Common myeloid progenitor, CD34-positive (primary cell): ENCODE data around the gene MAP3K12. TPM values are rescaled to one million over a fixed set of nuclear protein-coding genes. Genes with fewer than 3 reads are reported as not detected.
A peak's percentile ranks its signal among the peaks of the same experiment; 100 is the strongest.
"Not testable (repeated sequence)": the region's sequence is repeated elsewhere in the genome, so short reads cannot be mapped to it uniquely, and the experiment has no call there.

ENCODE experiments used
- CTCF ChIA-PET: fragments of 350-600 bp; sonication (Branson Sonifier 250); formaldehyde crosslinking; loops from one replicate; lab custom pipeline; 2021; ENCODE audit warnings: antibody characterized with exemption; lab: Charles Lee
- POLR2A ChIA-PET: fragments of 350-600 bp; sonication (Branson Sonifier 250); formaldehyde crosslinking; loops from one replicate; lab custom pipeline; 2021; ENCODE audit warnings: antibody characterized with exemption; lab: Charles Lee
- DNase-seq, 3 donors: peaks; one replicate each; pipeline versions ENCODE4 v3.0.0 to v3.0.0-alpha.2; 2013
- H3K27ac ChIP-seq, 2 experiments: 1 replicate in 1 of 2; 2 replicates in 1 of 2; pipeline ENCODE4 v1.7.0; 2013; ENCODE audit warnings: inconsistent platforms in 2 of 2, low read length in 2 of 2, mild to moderate bottlenecking in 2 of 2, low read depth in 1 of 2, moderate library complexity in 1 of 2; ENCODE audit not compliant: severe bottlenecking in 2 of 2, insufficient read depth in 1 of 2, poor library complexity in 1 of 2
- H3K27me3 ChIP-seq, 5 experiments: replicated peaks in 2 of 5; 1 replicate in 3 of 5; 2 replicates in 2 of 5; pipeline versions ENCODE4 v1.6.1 to v1.7.0; 2013; ENCODE audit warnings: low read length in 4 of 5, mild to moderate bottlenecking in 2 of 5, moderate library complexity in 2 of 5, inconsistent platforms in 1 of 5; ENCODE audit not compliant: insufficient read depth in 5 of 5, control insufficient read depth in 4 of 5
- H3K36me3 ChIP-seq, 4 experiments: 1 replicate in 2 of 4; 2 replicates in 2 of 4; pipeline versions ENCODE4 v1.6.1 to v1.7.0; 2013; ENCODE audit warnings: low read length in 3 of 4, control low read depth in 1 of 4, mild to moderate bottlenecking in 1 of 4; ENCODE audit not compliant: control insufficient read depth in 4 of 4, insufficient read depth in 4 of 4
- H3K4me1 ChIP-seq, 4 experiments: 1 replicate in 3 of 4; 2 replicates in 1 of 4; pipeline versions ENCODE4 v1.6.1 to v1.7.1; 2013; ENCODE audit warnings: low read length in 3 of 4, mild to moderate bottlenecking in 3 of 4, control low read depth in 1 of 4, inconsistent platforms in 1 of 4, moderate library complexity in 1 of 4; ENCODE audit not compliant: control insufficient read depth in 4 of 4, insufficient read depth in 4 of 4; ENCODE audit errors: control extremely low read depth in 1 of 4
- H3K4me3 ChIP-seq, 7 experiments: 1 replicate in 4 of 7; 2 replicates in 3 of 7; pipeline versions ENCODE4 v1.5.1 to v1.7.0; 2013; ENCODE audit warnings: mild to moderate bottlenecking in 7 of 7, low read length in 6 of 7, moderate library complexity in 6 of 7, inconsistent platforms in 2 of 7, low read depth in 2 of 7, control low read depth in 1 of 7; ENCODE audit not compliant: insufficient read depth in 4 of 7, control insufficient read depth in 1 of 7; ENCODE audit errors: extremely low read depth in 1 of 7
- H3K9me3 ChIP-seq, 5 experiments: 1 replicate in 4 of 5; 2 replicates in 1 of 5; pipeline versions ENCODE4 v1.6.1 to v1.7.1; 2013; ENCODE audit warnings: low read length in 4 of 5, mild to moderate bottlenecking in 2 of 5, inconsistent platforms in 1 of 5, low read depth in 1 of 5, moderate library complexity in 1 of 5; ENCODE audit not compliant: control insufficient read depth in 4 of 5, insufficient read depth in 2 of 5; ENCODE audit errors: control extremely low read depth in 1 of 5
- WGBS: methylation state at CpG from one replicate; pipeline ENCODE4 v1.1.5; 2013; ENCODE audit not compliant: insufficient coverage; 5-methylcytosine and 5-hydroxymethylcytosine counted together
- polyA plus RNA-seq: library from polyadenylated mRNA; unstranded; fragments of 120-200 nt; gene quantifications from one replicate; pipeline ENCODE4 v1.2.1, GENCODE V29; 2013

Gene MAP3K12, protein sequence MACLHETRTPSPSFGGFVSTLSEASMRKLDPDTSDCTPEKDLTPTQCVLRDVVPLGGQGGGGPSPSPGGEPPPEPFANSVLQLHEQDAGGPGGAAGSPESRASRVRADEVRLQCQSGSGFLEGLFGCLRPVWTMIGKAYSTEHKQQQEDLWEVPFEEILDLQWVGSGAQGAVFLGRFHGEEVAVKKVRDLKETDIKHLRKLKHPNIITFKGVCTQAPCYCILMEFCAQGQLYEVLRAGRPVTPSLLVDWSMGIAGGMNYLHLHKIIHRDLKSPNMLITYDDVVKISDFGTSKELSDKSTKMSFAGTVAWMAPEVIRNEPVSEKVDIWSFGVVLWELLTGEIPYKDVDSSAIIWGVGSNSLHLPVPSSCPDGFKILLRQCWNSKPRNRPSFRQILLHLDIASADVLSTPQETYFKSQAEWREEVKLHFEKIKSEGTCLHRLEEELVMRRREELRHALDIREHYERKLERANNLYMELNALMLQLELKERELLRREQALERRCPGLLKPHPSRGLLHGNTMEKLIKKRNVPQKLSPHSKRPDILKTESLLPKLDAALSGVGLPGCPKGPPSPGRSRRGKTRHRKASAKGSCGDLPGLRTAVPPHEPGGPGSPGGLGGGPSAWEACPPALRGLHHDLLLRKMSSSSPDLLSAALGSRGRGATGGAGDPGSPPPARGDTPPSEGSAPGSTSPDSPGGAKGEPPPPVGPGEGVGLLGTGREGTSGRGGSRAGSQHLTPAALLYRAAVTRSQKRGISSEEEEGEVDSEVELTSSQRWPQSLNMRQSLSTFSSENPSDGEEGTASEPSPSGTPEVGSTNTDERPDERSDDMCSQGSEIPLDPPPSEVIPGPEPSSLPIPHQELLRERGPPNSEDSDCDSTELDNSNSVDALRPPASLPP
- 31.5 TPM for polyA plus RNA-seq

DNA sequence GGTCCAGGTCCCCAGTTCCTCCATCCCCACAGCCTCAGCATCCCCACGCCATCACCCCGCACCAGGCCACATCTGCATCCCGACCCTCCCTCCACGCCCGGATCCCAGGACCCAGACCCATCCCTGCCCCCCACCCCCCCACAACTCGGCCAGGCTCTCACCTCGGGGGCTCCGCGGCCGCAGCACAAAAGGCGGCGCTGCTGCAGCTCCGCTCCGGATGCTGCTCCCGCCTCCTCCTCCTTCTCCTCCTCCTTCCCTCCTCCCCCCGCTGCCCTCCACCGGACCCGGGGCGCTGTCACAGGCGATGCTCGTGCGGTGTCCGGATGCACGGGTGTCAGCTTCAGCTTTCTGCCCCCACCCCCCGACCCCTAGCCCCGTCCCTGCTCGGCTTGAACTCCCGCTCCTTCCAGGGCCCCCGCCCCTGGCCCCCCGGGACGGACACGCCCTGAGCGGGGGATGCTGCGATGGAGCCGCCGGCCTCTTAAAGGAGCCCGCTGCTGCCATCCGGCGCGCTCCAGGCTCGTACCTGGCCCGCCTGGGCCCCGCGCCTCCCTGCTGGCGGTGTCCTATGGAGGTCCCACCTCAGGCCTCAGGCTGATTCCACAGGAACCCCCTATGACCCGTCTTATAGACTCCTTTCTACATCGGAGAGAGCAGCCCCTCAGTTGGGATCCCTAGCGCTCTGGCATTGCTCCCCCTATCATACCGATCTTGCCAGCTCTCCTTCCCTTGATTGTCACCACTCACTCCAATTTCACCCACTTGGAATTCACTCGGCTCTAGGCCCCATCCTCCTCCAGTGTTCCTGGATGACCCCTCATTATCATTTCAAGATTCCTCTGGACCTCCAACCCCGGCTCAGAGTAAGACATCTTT, at the start of gene MAP3K12:
TSS of gene MAP3K12 (minus strand) at position 193 of the 876 bp plus-strand sequence. CDS start 12,067 bp downstream, outside the sequence.
- POLR2A ChIA-PET: interaction anchor here (1.1 to 1.9 kb wide), 4 partner anchors 8 to 178 kb away, joined by 3 to 11 read pairs (median 4); partner anchors contain the start of gene AAAS
- peak in 1 of 3 donors; percentile 52 for DNase-seq
- WGBS: 1% methylated on average over 30 of the region's 51 CpGs
- CTCF ChIA-PET: interaction anchor here (1.3 to 2.5 kb wide), 5 partner anchors 9 to 17 kb away, joined by 4 to 10 read pairs (median 5); no protein-coding TSS in a partner anchor
- H3K27me3 ChIP-seq: no peaks in the 10 kb centered on the region
- no peaks in the 10 kb centered on the region for H3K9me3 ChIP-seq
- peaks cover 0 to 15% (median 8%) of the 10 kb centered on the region in 4 experiments for H3K36me3 ChIP-seq
- H3K27ac ChIP-seq: peak within 1 kb of the TSS; percentile 86 to 95
- H3K4me1 ChIP-seq: peaks cover 6 to 62% (median 38%) of the 10 kb centered on the region in 4 experiments
- H3K4me3 ChIP-seq: peak within 1 kb of the TSS; percentile 40 to 84 (median 73)

DNA sequence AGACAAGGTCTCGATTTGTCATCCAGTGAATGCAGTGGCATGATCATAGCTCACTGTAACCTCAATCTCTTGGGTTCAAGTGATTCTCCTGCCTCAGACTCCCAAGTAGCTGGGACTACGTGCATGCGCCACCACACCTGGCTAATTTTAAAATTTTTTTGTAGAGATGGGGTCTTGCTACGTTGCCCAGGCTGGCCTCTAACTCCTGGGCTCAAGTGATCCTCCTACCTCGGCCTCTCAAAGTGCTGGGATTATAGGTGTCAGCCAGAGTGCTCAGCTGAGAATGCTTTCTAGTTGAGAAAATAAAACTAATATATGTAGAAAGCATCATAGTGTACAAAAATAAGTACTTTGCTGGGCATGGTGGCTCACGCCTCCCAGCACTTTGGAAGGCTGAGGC, 49.1 kb upstream of the MAP3K12 start:
- DNase-seq, POLR2A ChIA-PET, H3K9me3 ChIP-seq, H3K4me1 ChIP-seq, H3K4me3 ChIP-seq, H3K27me3 ChIP-seq, H3K27ac ChIP-seq: not testable (repeated sequence)
- whole genome bisulfite sequencing: 100% methylated on average over 1 of the region's 6 CpGs
- peaks cover 10 to 32% (median 24%) of the 10 kb centered on the region in 4 experiments for H3K36me3 ChIP-seq
- CTCF ChIA-PET: interaction anchor here (0.6 to 2.4 kb wide), 7 partner anchors 8 to 196 kb away, joined by 3 to 6 read pairs (median 3); no protein-coding TSS in a partner anchor

DNA sequence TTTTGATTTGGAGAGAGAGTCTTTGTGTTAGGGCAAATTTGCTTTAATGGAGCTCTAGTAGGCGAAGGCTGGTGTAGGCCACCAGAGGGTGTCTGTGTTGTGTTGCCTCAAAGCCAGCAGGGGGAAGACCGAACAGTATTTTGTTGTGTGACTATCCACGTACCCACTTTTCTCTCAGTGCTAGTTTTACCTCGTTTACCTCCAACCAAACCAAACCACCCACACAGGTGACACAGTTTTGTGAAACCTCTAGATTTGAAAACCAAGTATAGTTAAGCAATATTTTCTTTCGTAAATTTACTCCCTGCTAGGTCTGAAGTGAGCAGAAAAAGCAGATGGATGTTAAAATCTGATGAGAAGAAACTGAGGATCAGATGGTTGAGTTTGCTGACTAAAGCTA, 44.3 kb upstream of the MAP3K12 start:
- H3K9me3 ChIP-seq: no peaks in the 10 kb centered on the region
- WGBS: no CpG with 5 or more reads among the region's 5 CpGs
- no peak overlapping the region for H3K4me3 ChIP-seq
- peak; percentile 71 to 84 (median 84) for DNase-seq
- peaks cover 0 to 4% (median 0%) of the 10 kb centered on the region in 4 experiments for H3K4me1 ChIP-seq
- peaks cover 16 to 39% (median 27%) of the 10 kb centered on the region in 4 experiments for H3K36me3 ChIP-seq
- H3K27ac ChIP-seq: no peak overlapping the region
- H3K27me3 ChIP-seq: no peaks in the 10 kb centered on the region
- ChIA-PET POLR2A (interaction anchor here (0.6 to 1.5 kb wide), 2 partner anchors 120 to 132 kb away, joined by 3 to 9 read pairs; partner anchors contain the start of gene ATP5MC2), CTCF (interaction anchor here (0.7 to 4.1 kb wide), 34 partner anchors 9 to 218 kb away, joined by 3 to 57 read pairs (median 4); partner anchors contain the start of genes ATF7 and ATP5MC2)

DNA sequence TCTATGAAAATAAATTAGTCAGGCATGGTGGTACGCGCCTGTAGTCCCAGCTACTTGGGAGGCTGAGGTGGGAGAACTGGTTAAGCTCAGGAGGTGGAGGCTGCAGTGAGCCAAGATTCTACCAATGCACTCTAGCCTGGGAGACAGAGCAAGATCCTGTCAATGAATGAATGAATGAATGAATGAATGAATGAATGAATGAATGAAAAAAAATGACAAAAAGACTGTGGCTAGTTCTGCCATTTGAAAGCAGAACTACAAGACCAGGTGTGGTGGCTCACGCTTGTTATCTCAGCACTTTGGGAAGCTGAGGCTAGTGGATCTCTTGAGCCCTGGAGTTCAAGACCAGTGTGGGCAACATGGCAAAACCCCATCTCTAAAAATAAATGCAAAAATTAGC, 40.3 kb upstream of the MAP3K12 start:
- H3K36me3 ChIP-seq: peaks cover 17 to 60% (median 40%) of the 10 kb centered on the region in 4 experiments
- H3K4me3 ChIP-seq: no peak overlapping the region
- WGBS: 92% methylated on average over 3 of the region's 3 CpGs
- no peaks in the 10 kb centered on the region for H3K27me3 ChIP-seq
- H3K4me1 ChIP-seq: peaks cover 0 to 4% (median 0%) of the 10 kb centered on the region in 4 experiments
- no peaks in the 10 kb centered on the region for H3K9me3 ChIP-seq
- ChIA-PET CTCF (interaction anchor here (1.0 to 2.2 kb wide), 8 partner anchors 9 to 207 kb away, joined by 3 to 8 read pairs (median 4); partner anchors contain the start of gene ATP5MC2), POLR2A (no interaction called here)
- no peak overlapping the region for H3K27ac ChIP-seq
- DNase-seq: no peak

DNA sequence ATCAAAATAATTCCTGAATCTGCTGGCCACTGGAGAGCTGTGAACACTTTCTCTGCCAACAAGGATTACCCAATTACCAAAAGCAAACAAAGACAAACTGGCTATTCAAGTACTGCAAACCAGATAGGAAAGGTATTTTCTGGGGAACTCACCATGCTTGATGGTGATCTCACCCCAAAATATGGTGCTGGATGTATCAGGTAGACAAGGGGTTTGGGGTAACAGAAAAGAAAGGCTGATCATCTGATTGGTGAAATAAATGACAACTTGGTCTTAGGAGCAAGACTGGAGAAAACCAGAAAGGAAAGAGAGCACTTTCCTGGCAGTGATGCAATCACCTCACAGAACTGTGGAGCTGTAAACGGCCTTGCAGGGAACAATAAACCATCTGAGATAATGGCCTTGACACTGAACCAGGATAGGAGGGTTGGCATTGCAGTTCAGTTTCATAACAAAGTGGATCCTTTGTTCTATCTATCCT, 39.0 kb upstream of the MAP3K12 start:
- POLR2A ChIA-PET: no interaction called here
- Histone ChIP-seq H3K36me3 (peaks cover 21 to 67% (median 44%) of the 10 kb centered on the region in 4 experiments), H3K9me3 (no peaks in the 10 kb centered on the region), H3K27ac (no peak overlapping the region), H3K27me3 (no peaks in the 10 kb centered on the region), H3K4me1 (no peaks in the 10 kb centered on the region), H3K4me3 (no peak overlapping the region)
- WGBS: 57% methylated on average over 1 of the region's 1 CpG
- CTCF ChIA-PET: interaction anchor here (0.8 to 2.2 kb wide), 10 partner anchors 8 to 208 kb away, joined by 3 to 8 read pairs (median 4); partner anchors contain the start of gene ATP5MC2
- DNase-seq: no peak

DNA sequence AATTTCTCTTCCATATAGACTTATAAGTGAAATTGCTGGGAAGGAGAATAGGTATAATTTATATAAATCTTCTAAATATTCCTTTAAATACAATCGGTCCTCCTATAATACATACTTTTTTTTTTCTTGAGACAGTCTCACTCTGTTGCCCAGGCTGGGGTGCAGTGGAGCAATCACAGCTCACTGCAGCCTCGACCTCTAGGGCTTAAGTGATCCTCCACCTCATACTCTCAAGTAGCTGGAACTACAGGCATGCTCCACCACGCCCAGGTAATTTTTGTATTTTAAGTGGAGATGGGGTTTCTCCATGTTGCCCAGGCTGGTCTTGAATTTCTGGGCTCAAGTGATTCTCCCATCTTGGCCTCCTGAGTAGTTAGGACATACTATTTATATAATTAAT, 37.7 kb upstream of the MAP3K12 start:
- H3K27ac ChIP-seq: no peak overlapping the region
- no peak overlapping the region for H3K4me3 ChIP-seq
- POLR2A ChIA-PET: no interaction called here
- no peaks in the 10 kb centered on the region for H3K9me3 ChIP-seq
- H3K36me3 ChIP-seq: peaks cover 23 to 70% (median 48%) of the 10 kb centered on the region in 4 experiments
- no peaks in the 10 kb centered on the region for H3K4me1 ChIP-seq
- CTCF ChIA-PET: interaction anchor here (1.3 kb wide), 1 partner anchor 210 kb away, joined by 3 read pairs; no protein-coding TSS in a partner anchor
- no peak for DNase-seq
- no peaks in the 10 kb centered on the region for H3K27me3 ChIP-seq
- WGBS: 100% methylated on average over 1 of the region's 3 CpGs
